ENCODE results near the gene PPP5C. TPM values are rescaled to one million over a fixed set of nuclear protein-coding genes. Genes with fewer than 3 reads are reported as not detected.

The PPP5C gene
- polyA plus RNA-seq, 1 donor from 2014 or later, result 99.3 TPM

DNA sequence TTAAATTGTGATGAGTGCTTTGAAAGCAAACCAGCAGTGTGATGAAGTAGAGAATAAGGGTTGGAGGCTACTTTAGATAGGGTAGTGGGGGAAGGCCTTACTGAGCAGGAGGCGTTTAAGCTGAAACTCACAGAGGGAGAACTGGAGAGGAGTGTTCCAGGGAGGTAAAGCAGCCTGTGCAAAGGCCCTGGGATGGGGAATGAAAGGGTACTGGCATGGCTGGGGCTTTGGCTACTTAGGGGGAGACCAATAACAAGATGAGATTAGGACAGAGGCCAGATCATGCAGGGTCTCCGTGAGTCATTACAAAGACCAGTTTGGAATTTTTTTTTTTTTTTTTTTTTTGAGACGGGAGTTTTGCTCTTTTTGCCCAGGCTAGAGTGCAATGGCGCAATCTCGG, 1.1 kb downstream of the PPP5C start:
- no peaks in the 10 kb centered on the region for H3K36me3 ChIP-seq (ENCODE audit: insufficient read depth, low read length)

DNA sequence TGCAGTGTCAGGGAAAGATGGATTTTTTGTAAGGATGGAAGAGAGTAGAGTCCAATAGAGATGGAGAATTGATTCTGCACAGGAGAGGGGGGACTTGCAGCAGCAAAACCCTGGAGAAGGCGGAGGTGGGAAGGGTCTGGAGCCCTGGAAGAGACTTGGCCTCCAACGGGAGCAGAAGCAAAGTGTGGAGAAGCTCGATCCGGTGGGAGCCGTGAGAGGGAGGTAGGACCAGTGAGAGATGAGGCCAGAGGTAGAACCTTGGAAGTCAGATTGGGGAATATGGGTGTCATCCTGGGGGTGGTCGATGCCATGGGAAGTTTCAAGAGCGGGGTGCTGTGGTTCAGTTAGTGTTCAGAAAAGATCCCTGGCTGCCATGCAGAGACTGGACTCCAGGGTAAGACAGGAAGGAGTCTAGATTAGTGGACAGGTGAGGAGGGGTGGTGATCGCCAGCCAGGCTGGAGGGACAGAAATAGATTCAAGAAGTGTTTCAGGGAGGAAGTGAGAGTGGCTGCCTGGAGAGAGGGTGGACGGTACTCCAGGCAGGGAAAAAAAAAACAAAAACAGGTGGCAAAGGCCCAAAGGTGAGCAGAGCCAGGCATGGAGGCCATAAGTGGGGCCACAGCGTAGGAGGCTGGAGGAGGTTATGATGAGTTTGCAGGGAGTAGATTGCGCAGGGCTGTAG, 2.6 kb downstream of the PPP5C start:
- no peaks in the 10 kb centered on the region for H3K27me3 ChIP-seq (ENCODE audit: insufficient read depth, low read depth, low read length)
- H4K20me1 ChIP-seq (ENCODE audit: insufficient read depth), result peaks cover 6% of the 10 kb centered on the region
- H3K4me2 ChIP-seq (ENCODE audit: low read length), result no peak overlapping the region
- TF ChIP-seq, protein P1, sequence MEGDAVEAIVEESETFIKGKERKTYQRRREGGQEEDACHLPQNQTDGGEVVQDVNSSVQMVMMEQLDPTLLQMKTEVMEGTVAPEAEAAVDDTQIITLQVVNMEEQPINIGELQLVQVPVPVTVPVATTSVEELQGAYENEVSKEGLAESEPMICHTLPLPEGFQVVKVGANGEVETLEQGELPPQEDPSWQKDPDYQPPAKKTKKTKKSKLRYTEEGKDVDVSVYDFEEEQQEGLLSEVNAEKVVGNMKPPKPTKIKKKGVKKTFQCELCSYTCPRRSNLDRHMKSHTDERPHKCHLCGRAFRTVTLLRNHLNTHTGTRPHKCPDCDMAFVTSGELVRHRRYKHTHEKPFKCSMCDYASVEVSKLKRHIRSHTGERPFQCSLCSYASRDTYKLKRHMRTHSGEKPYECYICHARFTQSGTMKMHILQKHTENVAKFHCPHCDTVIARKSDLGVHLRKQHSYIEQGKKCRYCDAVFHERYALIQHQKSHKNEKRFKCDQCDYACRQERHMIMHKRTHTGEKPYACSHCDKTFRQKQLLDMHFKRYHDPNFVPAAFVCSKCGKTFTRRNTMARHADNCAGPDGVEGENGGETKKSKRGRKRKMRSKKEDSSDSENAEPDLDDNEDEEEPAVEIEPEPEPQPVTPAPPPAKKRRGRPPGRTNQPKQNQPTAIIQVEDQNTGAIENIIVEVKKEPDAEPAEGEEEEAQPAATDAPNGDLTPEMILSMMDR (IDR thresholded peaks at IDR 0.05; ENCODE audit: poor library complexity, severe bottlenecking), result no peak
- TF ChIP-seq, protein P2, sequence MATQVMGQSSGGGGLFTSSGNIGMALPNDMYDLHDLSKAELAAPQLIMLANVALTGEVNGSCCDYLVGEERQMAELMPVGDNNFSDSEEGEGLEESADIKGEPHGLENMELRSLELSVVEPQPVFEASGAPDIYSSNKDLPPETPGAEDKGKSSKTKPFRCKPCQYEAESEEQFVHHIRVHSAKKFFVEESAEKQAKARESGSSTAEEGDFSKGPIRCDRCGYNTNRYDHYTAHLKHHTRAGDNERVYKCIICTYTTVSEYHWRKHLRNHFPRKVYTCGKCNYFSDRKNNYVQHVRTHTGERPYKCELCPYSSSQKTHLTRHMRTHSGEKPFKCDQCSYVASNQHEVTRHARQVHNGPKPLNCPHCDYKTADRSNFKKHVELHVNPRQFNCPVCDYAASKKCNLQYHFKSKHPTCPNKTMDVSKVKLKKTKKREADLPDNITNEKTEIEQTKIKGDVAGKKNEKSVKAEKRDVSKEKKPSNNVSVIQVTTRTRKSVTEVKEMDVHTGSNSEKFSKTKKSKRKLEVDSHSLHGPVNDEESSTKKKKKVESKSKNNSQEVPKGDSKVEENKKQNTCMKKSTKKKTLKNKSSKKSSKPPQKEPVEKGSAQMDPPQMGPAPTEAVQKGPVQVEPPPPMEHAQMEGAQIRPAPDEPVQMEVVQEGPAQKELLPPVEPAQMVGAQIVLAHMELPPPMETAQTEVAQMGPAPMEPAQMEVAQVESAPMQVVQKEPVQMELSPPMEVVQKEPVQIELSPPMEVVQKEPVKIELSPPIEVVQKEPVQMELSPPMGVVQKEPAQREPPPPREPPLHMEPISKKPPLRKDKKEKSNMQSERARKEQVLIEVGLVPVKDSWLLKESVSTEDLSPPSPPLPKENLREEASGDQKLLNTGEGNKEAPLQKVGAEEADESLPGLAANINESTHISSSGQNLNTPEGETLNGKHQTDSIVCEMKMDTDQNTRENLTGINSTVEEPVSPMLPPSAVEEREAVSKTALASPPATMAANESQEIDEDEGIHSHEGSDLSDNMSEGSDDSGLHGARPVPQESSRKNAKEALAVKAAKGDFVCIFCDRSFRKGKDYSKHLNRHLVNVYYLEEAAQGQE (IDR thresholded peaks at IDR 0.05; ENCODE audit: borderline replicate concordance), result no peak
- TF ChIP-seq EZH2 (IDR thresholded peaks at IDR 0.05; ENCODE audit: borderline replicate concordance, insufficient read depth, low read length, poor library complexity, severe bottlenecking), result no peak
- no peaks in the 10 kb centered on the region for H3K9me3 ChIP-seq (ENCODE audit: low read length)
- no peak overlapping the region for H3K27ac ChIP-seq (ENCODE audit: low read length)
- H3K79me2 ChIP-seq (replicated peaks; ENCODE audit: insufficient read depth, low read length), result peaks cover 34% of the 10 kb centered on the region
- H3K36me3 ChIP-seq (ENCODE audit: insufficient read depth, low read length), result no peaks in the 10 kb centered on the region
- H3F3A ChIP-seq (ENCODE audit: insufficient read depth, low read length, poor library complexity, severe bottlenecking), result no peaks in the 10 kb centered on the region
- H2AFZ ChIP-seq (ENCODE audit: low read depth, low read length), result no peak overlapping the region
- H3K4me3 ChIP-seq (ENCODE audit: low read length), result no peak overlapping the region
- no peaks in the 10 kb centered on the region for H3K9me2 ChIP-seq (ENCODE audit: insufficient read depth, low read length)
- H3K9ac ChIP-seq (ENCODE audit: low read length), result no peak overlapping the region

More for the DNA sequence above, 1.1 kb downstream of the PPP5C start:
- no peak overlapping the region for H2AFZ ChIP-seq (ENCODE audit: low read depth, low read length)
- TF ChIP-seq POLR2AphosphoS5 (IDR thresholded peaks at IDR 0.05) (no peak), EP300 (conservative IDR thresholded peaks at IDR 0.05; ENCODE audit: poor library complexity, severe bottlenecking) (no peak), TAF1 (IDR thresholded peaks at IDR 0.05; ENCODE audit: low read depth) (no peak), RAD21 (conservative IDR thresholded peaks at IDR 0.05) (no peak), SMC3 (conservative IDR thresholded peaks at IDR 0.05; ENCODE audit: poor library complexity) (no peak)
- TF ChIP-seq, protein P2 (IDR thresholded peaks at IDR 0.05; ENCODE audit: borderline replicate concordance), result no peak
- TF ChIP-seq, protein P1 (IDR thresholded peaks at IDR 0.05; ENCODE audit: poor library complexity, severe bottlenecking), result no peak
- H3K79me2 ChIP-seq (replicated peaks; ENCODE audit: insufficient read depth, low read length), result peaks cover 34% of the 10 kb centered on the region
- H3K27ac ChIP-seq (ENCODE audit: low read length), result no peak overlapping the region
- peak overlapping the region; percentile 79 for H3K4me2 ChIP-seq (ENCODE audit: low read length)
- H3K4me3 ChIP-seq (ENCODE audit: low read length), result peak overlapping the region; percentile 100
- peaks cover 6% of the 10 kb centered on the region for H4K20me1 ChIP-seq (ENCODE audit: insufficient read depth)
- H3K27me3 ChIP-seq (ENCODE audit: insufficient read depth, low read depth, low read length), result no peaks in the 10 kb centered on the region
- H3K9ac ChIP-seq (ENCODE audit: low read length), result peak overlapping the region; percentile 99
- no peaks in the 10 kb centered on the region for H3K9me2 ChIP-seq (ENCODE audit: insufficient read depth, low read length)
- no peaks in the 10 kb centered on the region for H3F3A ChIP-seq (ENCODE audit: insufficient read depth, low read length, poor library complexity, severe bottlenecking)
- H3K9me3 ChIP-seq (ENCODE audit: low read length), result no peaks in the 10 kb centered on the region
